ENCODE data around the gene ARVCF.

ARVCF gene

DNA sequence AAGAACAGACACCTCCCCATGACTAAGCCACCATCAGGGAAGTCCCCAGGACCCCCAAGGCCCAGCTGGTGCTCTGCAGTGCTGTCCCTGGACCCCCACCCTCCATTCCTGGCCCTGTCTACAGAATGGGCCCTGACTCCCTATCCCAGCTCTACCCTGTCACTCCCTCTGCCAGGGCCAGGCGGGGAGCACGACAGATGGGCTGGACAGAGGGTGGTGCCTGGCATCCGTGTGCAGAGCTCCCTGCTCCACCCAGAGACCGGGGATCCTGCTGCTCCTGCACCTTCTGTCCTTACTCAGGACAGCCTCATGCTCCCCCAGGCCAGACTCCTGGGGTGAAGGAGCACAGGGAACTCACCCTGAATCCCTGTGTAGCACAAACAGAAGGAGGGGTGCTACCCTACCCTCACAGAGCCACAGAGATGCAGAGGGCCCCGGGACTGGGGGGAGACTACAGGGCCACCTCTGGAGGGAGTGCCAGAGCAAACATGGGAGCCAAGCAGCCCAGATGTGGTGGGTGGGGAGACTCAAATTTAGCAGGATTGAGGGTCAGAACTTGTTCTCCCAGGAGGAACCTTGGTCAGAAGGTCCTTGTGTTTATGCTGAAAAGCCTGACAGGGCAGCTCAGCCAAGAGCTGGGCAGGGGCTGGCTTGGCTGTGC is 2.0 kb downstream of the ARVCF start:
- no peak for DNase-seq

DNA sequence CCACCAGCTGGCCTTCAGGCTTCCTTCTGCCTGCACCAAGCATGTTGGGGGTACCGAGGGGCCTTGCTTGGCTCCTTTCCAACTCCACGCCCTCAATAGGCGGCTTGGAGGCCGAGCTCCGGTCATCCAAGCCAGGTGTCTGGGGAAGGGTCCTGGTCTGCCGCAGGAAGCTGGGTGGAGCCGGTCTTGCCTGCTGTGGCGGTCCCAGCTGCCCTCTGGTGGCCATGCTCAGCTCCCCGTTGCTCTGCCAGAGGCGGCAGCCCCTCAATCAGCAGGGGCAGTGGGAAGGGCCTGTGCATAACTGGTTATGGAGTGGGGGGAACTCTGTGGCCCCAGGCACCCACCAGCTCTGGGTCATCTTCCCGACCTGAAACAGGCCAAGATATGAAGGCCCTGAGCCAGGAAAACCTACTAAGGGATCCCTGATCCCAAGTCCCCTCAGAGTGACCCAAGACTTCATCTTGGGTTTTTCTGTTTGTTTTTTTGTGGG is 3.2 kb downstream of the ARVCF start:
- DNase-seq, result peak; percentile 77

GRCh38 chr22:20012741-20013331 is 3.8 kb downstream of the ARVCF start:
- DNase-seq, result no peak

DNA sequence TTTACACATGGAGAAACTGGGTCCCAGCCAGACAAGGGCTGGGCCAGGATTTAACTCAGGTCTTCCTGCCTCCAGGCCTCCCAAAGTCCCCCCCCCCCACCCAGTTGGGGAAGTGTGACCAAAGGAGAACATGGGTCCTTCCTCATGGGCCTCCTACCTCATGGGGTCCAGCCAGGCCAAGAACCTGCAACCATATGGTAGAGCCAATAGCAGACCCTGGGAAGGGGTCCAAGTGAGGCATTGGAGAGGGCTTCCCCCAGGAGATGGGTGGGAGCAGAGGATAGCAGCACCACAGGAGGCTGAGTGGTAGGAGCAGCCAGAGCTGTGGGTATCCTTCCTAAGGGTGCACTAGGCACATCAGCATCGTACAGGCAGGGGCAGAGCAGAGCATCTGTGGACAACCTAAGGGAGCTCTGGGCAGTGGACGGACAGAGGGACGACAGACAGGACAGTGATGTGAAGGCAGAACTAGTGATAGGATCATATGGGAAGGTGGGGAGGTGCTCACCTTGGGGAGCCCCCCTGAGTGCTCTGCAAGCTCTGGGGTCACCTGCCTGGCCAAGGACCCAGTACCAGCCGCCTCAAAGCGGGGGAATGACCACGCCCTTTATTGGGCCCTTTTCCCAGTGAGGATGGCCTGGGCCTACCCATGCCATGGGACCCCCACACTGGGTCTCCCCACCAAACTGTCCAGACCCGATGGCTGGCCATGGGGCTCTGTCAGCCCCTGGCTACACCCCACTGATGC is 4.5 kb downstream of the ARVCF start:
- no peak for DNase-seq

DNA sequence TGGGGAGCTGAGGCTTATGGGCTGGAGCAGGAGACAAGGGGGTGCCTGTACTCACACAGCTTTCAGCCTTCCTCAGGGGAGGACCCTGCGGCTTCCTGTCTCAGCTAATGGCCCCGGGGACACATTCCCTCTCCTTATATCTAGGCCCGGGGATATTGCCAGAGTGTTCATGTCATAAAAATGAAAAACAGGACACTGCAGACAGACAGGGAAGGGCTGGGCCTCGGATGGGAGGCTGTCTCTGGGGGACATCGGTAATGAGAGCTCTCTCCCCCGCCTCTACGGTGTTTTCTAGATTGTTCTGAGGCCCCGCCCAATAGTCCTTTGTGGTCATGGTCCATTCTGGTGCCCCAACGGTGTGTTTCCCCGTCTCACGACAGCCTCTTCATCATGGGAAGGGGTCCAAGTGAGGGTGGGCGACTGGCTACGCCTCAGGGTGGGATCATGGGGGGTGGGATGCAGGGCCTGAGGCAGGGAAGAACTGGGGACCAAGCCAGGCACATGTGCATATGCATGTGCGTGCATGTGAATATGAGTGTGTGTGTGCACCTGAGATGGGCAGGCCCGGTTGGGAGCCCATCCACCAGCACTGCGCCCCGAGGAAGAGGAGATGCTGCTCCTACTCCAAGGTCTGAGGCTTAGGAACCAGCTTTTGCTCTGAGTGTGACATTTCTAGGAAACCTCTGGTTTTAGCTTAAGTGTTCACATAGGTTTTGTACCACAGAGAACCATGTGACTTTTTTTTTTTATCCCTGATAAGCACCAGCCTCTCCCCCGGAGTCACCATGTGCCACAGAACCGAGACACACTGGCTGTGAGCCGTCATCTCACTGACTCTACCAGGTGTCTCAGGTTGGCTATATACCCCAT is 5.3 kb downstream of the ARVCF start:
- peak; percentile 94 for DNase-seq

GRCh38 chr22:20010307-20011122 is 6.1 kb downstream of the ARVCF start:
- no peak for DNase-seq

DNA sequence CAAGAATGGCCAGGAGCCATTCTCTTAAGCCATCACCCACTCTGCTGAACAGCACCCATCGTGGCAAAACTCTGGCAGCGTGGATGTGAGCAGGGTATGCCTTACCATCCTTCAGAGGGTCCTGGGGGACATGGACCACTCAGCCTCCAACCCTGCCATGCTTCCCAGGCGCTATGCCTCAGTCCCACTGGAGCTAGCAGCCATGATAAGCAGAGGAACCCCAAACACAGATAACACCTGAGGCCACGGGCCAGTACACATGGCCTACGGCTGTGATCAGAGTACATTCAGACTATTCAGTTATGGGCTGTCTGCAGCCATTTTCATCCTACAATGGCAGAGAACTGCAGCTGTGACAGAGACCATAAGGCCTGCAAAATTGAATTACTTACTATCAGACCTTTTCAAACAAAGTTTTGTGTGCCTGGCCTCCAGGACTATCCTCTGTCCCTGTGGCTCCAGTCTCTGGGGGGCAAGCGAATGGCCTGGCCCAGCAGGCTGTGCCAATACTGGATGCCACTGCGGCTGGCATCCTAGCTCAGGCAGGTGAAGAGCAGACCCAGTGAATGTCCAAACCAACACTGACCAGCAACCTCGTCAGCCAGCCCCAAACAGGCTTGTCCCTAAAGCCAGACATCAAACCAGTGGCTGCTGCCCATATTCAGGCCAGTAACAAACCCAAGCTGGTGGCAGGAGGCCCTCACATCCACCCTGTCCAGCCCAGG is 6.9 kb downstream of the ARVCF start:
- DNase-seq, result no peak

- no peak for DNase-seq
Measured at GRCh38 chr22:20009018-20009491, 7.6 kb downstream of the ARVCF start.

- DNase-seq, result no peak
Measured at GRCh38 chr22:20008221-20008995, 8.2 kb downstream of the ARVCF start.

DNA sequence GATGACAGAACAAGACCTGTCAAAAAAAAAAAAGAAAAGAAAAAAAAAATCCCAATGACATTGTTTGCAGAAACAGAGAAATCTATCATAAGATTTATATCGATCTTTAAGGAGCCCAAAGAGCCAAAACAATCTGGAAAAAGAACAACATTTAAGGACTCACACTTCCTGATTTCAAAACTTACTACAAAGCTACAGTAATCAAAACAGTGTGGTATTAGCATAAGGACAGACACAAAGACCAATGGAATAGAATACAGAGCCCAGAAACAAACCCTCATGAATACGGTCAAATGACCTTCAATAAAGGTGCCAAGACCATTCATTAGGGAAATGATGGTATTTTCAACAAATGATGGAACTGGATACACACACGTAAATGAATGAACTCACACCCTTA is 12.2 kb downstream of the ARVCF start:
- DNase-seq, result no peak

DNA sequence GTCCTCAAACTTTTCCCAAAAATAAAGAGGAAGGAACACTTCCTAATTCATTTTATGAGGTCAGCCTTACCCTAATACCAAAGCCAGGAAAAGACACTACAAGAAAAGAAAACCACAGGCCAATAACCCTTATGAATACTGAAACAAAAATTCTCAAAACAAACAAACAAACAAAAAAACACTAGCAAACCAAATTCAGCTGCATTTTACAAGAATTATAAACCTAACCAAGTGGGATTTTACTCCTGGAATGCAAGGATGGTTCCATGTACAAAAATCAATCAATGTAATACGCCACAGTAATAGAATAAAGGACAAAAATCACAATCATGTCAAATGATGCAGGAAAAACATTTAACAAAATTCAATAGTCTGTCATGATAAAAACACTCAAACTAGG is 13.3 kb downstream of the ARVCF start:
- DNase-seq, result no peak

DNA sequence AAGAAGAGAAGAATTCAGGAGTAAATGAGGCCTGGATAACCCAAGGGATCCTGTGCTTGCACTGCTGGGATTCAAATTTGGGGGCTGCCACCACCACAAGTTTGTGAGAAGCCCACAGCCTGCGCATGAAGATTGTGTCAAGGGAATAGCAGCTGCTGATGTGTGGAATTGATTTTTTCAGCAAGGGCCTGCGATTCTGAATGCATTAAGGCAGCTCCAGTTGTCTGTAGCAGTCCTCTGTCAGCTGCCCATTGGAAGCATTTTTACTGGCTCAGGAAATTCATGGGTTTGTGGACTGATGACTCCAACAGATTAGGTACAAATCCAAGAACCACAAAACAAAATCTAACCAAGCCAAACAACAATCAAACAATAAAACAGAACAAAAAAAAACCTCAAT is 14.0 kb downstream of the ARVCF start:
- DNase-seq, result no peak

- no peak for DNase-seq
Measured at GRCh38 chr22:20002128-20002527, 14.5 kb downstream of the ARVCF start.

DNA sequence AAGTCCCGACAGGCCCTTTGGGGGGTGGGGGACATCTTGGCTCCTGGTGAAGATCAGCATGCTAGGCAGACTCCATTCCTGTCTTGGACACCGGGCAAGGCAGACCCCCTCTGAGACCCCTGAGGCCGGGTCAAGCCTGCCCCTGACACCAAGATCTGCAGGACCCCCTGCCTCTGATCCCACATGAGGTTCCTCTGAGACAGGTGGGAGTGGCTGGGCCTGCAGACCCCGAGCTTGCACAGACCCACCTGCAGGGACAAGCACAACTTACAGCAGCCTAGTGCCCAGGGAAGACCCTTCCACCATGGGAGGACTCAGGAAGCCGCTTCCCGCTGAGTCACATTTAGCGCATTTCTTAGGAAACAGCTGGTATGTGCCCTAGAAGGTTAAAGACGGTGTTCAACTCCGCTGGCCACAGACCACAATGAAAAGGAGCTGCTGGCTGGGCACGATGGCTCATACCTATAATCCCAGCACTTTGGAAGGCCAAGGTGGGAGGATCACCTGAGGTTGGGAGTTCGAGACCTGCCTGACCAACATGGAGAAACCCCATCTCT is 15.5 kb downstream of the ARVCF start:
- no peak for DNase-seq

DNA sequence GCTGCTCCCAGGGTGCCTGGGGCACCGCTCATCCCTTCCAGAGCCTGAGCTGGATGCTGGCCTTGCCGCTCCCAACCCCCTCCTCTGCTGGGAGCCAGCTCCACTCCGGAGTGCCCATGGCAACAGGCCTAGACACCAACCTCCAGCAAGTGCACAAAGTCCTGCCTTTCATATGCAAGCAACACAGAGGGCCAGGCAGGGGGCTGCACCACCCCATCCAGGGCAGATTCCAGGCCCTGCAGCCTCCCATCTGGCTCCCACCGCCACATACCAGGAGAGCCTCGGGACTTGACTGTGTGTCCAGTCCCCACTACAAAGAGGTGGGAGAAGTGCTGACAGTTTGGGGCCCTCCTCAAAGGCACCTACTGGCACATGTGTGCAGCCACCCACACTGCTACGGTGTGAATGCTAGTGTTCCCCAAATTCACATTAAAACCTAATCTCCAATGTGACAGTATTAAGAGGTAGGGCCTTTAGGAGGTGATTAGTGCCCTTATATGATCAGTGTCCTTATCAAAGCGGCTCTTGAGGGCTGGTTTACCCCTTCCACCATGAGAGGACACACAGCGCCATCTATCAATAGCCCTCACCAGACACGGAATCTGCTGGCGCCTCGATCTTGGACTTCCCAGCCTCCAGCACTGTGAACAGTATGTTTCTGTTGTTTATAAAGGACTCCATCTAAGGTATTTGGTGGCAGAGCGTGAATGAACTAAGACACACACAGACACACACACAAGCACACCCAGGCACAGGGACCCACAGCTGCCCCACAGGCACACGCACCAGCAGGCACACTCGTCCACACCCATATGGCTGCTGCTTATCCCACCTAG is 16.2 kb downstream of the ARVCF start:
- DNase-seq, result no peak

- no peak for DNase-seq
Measured at GRCh38 chr22:19998991-19999820, 17.4 kb downstream of the ARVCF start.

DNA sequence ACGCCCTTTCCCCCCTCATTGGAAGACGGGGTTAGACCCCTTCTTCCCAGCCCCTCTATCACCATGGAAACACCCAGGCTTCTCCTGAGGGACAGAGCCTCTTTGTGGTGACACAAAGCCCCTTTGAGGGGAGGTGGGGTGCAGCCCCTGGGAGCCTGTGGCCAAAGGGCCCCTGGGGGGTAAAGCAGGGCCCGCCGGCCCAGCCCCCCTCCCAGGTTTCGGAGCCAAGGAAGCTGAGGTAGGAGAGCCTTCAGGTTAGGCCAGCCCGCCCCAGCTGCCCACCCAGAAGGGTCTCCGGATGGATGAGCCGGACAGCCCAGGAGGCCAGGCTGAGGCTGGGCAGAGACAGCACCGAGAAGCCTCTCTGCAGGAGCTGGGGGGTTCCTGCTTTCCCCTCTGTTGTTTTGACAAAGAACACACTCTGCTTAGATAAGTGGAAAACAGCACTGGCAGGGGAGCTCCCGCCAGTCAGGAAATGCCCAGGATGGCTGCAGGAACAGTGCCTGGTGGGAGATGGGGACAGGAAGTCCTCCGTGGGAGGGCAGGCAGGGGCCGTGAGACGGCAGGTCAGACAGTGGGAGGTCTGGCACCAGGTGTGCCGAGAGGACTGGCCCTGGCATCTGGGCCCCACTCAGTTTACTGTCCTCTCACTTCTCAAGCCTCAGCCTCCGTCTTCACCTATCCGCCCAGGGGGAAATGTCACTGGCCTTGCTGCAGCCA is 18.2 kb downstream of the ARVCF start:
- no peak for DNase-seq

Measured in OCI-M1 (cell line).